Keratinocyte (primary cell): ENCODE results near the gene LUZP4. TPM values are rescaled to one million over a fixed set of nuclear protein-coding genes. Genes with fewer than 3 reads are reported as not detected.

Experiments
- DNase-seq: peaks from one replicate; pipeline ENCODE4 v3.0.0-alpha.2; 2011; ENCODE audit warnings: low read depth, missing footprints, low spot score
- FAIRE-seq: peaks from 2 replicates; lab custom pipeline; 2011; peaks lifted over from hg19 to GRCh38; lab: Jason Lieb, UNC
- H2AFZ ChIP-seq: 2 replicates; pipeline ENCODE4 v1.6.0; 2012; ENCODE audit warnings: low read length, control low read depth, inconsistent platforms; ENCODE audit not compliant: control insufficient read depth
- H3K27ac ChIP-seq: 2 replicates; pipeline ENCODE4 v1.5.1; 2011; ENCODE audit warnings: low read length; ENCODE audit not compliant: control insufficient read depth, insufficient read depth
- H3K27me3 ChIP-seq: 3 replicates; pipeline ENCODE4 v1.6.0; 2011; ENCODE audit warnings: low read length; ENCODE audit not compliant: control insufficient read depth, insufficient read depth; ENCODE audit errors: extremely low read depth
- H3K36me3 ChIP-seq, 2 experiments: 2 replicates in 1 of 2; 3 replicates in 1 of 2; pipeline ENCODE4 v1.5.1; 2011; ENCODE audit warnings: low read length in 2 of 2, mild to moderate bottlenecking in 1 of 2; ENCODE audit not compliant: control insufficient read depth in 2 of 2, insufficient read depth in 2 of 2; ENCODE audit errors: extremely low read depth in 1 of 2
- H3K4me1 ChIP-seq: 3 replicates; pipeline ENCODE4 v1.5.1; 2011; ENCODE audit warnings: low read length; ENCODE audit not compliant: control insufficient read depth, insufficient read depth; ENCODE audit errors: extremely low read depth
- H3K4me2 ChIP-seq: 3 replicates; pipeline ENCODE4 v1.6.0; 2011; ENCODE audit warnings: low read depth, low read length; ENCODE audit not compliant: control insufficient read depth, insufficient read depth; ENCODE audit errors: extremely low read depth
- H3K4me3 ChIP-seq, 3 experiments: fragments of 200-600 bp in 1 of 3; sonication (generic) in 1 of 3; 2 replicates in 2 of 3; 3 replicates in 1 of 3; pipeline ENCODE4 v1.5.1; 2011 to 2016; ENCODE audit warnings: low read length in 3 of 3, mild to moderate bottlenecking in 3 of 3, control low read depth in 2 of 3, inconsistent platforms in 1 of 3, low read depth in 1 of 3, mixed read lengths in 1 of 3, mixed run types in 1 of 3, moderate library complexity in 1 of 3; ENCODE audit not compliant: control insufficient read depth in 2 of 3, insufficient read depth in 2 of 3; ENCODE audit errors: extremely low read depth in 1 of 3
- H3K79me2 ChIP-seq: 2 replicates; pipeline ENCODE4 v1.6.0; 2012; ENCODE audit warnings: low read length; ENCODE audit not compliant: control insufficient read depth, insufficient read depth
- H3K9ac ChIP-seq: 3 replicates; pipeline ENCODE4 v1.6.0; 2011; ENCODE audit warnings: low read length; ENCODE audit not compliant: control insufficient read depth, insufficient read depth; ENCODE audit errors: extremely low read depth
- H3K9me1 ChIP-seq: 3 replicates; pipeline ENCODE4 v1.6.0; 2011; ENCODE audit warnings: low read length; ENCODE audit not compliant: control insufficient read depth, insufficient read depth; ENCODE audit errors: extremely low read depth
- H3K9me3 ChIP-seq: 2 replicates; pipeline ENCODE4 v1.5.1; 2012; ENCODE audit warnings: low read depth, low read length; ENCODE audit not compliant: control insufficient read depth
- H4K20me1 ChIP-seq: 3 replicates; pipeline ENCODE4 v1.6.0; 2011; ENCODE audit warnings: low read length; ENCODE audit not compliant: control insufficient read depth, insufficient read depth; ENCODE audit errors: extremely low read depth
- CTCF ChIP-seq, 3 experiments: IDR thresholded peaks in 1 of 3; conservative IDR thresholded peaks in 1 of 3; optimal IDR thresholded peaks in 1 of 3; 2 replicates in 2 of 3; 3 replicates in 1 of 3; pipeline versions ENCODE3 to v1.5.1; 2011; ENCODE audit warnings: low read length in 3 of 3, mild to moderate bottlenecking in 3 of 3, moderate library complexity in 2 of 3, control low read depth in 1 of 3, inconsistent platforms in 1 of 3; ENCODE audit not compliant: insufficient read depth in 2 of 3; ENCODE audit errors: extremely low read depth in 1 of 3
- EZH2 ChIP-seq: IDR thresholded peaks from one replicate; pipeline ENCODE4 v1.6.1; 2012; ENCODE audit warnings: inconsistent platforms, mild to moderate bottlenecking, low read length, moderate library complexity
- dilution Hi-C: fragments of 300-500 bp; cut with MboI; formaldehyde crosslinking; loops from one replicate; pipeline ENCODE4 v1.7.0; 2020; ENCODE audit warnings: low sequenced_read_pairs; ENCODE audit not compliant: extremely low pct_ligation_motif_present
- polyA plus RNA-seq, 5 experiments: library from polyadenylated mRNA; depleted of rRNA in 3 of 5; stranded (reverse) in 3 of 5; stranded (forward) in 1 of 5; unstranded in 1 of 5; fragments of >200 nt; gene quantifications; 1 replicate in 1 of 5; 2 replicates in 3 of 5; 3 replicates in 1 of 5; pipeline versions ENCODE4 v1.2.1 to v1.2.3, GENCODE V29; 2011 to 2012; ENCODE audit warnings: missing spikeins in 2 of 5, low read depth in 1 of 5, low replicate concordance in 1 of 5

Gene LUZP4
- polyA plus RNA-seq, 1 donor (not counting 4 experiments of a cell fraction or from before 2014, with no cell fraction given): not detected

GRCh38 chrX:115259238-115259875, 30.2 kb upstream of the LUZP4 start:
- no peaks in the 10 kb centered on the region for H3K9me3 ChIP-seq
- DNase-seq: no peak
- no peaks in the 10 kb centered on the region for H3K9me1 ChIP-seq
- no peaks in the 10 kb centered on the region for H3K4me1 ChIP-seq
- H3K4me2 ChIP-seq: no peak overlapping the region
- H3K27me3 ChIP-seq: peaks cover 6% of the 10 kb centered on the region
- H4K20me1 ChIP-seq: no peaks in the 10 kb centered on the region
- H2AFZ ChIP-seq: no peak overlapping the region
- H3K4me3 ChIP-seq: no peak overlapping the region
- TF ChIP-seq EZH2: no peak
- TF ChIP-seq CTCF (optimal IDR thresholded peaks at IDR 0.05 in 1 of 3, IDR thresholded peaks at IDR 0.05 in 1 of 3, conservative IDR thresholded peaks at IDR 0.05 in 1 of 3; ENCODE audit: extremely low read depth in 1 of 3, insufficient read depth in 2 of 3, low read length in 3 of 3): no peak
- no peak overlapping the region for H3K9ac ChIP-seq
- no peaks in the 10 kb centered on the region for H3K79me2 ChIP-seq
- dilution Hi-C loops: no loop called here
- H3K36me3 ChIP-seq: no peaks in the 10 kb centered on the region
- no peak for FAIRE-seq
- H3K27ac ChIP-seq: no peak overlapping the region

- Histone ChIP-seq H3K27ac (no peak overlapping the region), H3K4me2 (no peak overlapping the region), H3K9ac (no peak overlapping the region), H4K20me1 (no peaks in the 10 kb centered on the region), H3K27me3 (peaks cover 6% of the 10 kb centered on the region), H3K9me1 (no peaks in the 10 kb centered on the region), H3K4me3 (no peak overlapping the region), H2AFZ (no peak overlapping the region), H3K4me1 (no peaks in the 10 kb centered on the region), H3K9me3 (no peaks in the 10 kb centered on the region), H3K79me2 (no peaks in the 10 kb centered on the region), H3K36me3 (no peaks in the 10 kb centered on the region)
- dilution Hi-C loops: no loop called here
- TF ChIP-seq CTCF (optimal IDR thresholded peaks at IDR 0.05 in 1 of 3, IDR thresholded peaks at IDR 0.05 in 1 of 3, conservative IDR thresholded peaks at IDR 0.05 in 1 of 3; ENCODE audit: extremely low read depth in 1 of 3, insufficient read depth in 2 of 3, low read length in 3 of 3) (no peak), EZH2 (no peak)
- no peak for FAIRE-seq
- DNase-seq: no peak
These were observed 29.2 kb upstream of the LUZP4 start for GRCh38 chrX:115260330-115260729.
